HG03103 (cell line): ENCODE data around the gene CFAP70.
A peak's percentile ranks its signal among the peaks of the same experiment; 100 is the strongest.
"Not testable (repeated sequence)": the region's sequence is repeated elsewhere in the genome, so short reads cannot be mapped to it uniquely, and the experiment has no call there.

ENCODE experiments used
- ATAC-seq: cut with Tn5 transposase; IDR thresholded peaks from one replicate; pipeline ENCODE4 v1.9.1; 2021; ENCODE audit warnings: low read depth; ENCODE audit not compliant: unreplicated experiment

CFAP70 gene

GRCh38 chr10:73261362-73261995 lies 97.2 kb downstream of the CFAP70 start:
- ATAC-seq, result no peak

DNA sequence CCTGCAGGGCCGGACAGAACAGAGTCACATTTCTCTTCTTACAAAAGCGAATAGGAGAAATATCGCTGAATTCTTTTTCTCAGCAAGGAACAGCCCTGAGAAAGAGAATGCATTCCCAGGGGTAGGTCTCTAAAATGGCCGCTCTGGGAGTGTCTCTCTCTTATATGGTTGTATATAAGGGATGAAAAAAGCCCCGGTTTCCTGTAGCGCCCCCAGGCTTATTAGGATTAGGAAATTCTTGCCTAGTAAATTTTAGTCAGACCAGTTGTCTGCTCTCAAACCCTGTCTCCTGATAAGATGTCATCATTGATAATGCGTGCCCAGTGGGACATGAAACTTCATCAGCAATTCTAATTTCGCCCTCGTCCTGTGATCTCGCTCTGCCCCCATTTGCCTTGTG lies 100.1 kb downstream of the CFAP70 start:
- not testable (repeated sequence) for ATAC-seq

DNA sequence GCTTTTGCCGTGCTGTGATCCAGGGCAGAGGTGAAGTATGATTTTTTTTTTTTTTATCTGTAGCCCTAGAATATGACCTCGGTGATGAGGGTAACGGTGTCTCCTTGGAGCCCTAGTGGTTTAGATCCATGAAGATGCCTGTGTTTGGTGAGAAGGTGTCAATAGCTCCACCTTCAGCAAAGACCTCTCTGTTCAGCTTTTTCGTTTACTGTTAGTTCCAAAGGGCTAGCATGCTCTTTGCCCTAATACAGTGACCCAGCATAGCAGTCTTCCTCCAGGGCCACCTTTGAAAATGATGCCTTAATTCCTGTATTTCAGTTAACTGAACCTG lies 105.5 kb downstream of the CFAP70 start:
- peak; percentile 14 for ATAC-seq

DNA sequence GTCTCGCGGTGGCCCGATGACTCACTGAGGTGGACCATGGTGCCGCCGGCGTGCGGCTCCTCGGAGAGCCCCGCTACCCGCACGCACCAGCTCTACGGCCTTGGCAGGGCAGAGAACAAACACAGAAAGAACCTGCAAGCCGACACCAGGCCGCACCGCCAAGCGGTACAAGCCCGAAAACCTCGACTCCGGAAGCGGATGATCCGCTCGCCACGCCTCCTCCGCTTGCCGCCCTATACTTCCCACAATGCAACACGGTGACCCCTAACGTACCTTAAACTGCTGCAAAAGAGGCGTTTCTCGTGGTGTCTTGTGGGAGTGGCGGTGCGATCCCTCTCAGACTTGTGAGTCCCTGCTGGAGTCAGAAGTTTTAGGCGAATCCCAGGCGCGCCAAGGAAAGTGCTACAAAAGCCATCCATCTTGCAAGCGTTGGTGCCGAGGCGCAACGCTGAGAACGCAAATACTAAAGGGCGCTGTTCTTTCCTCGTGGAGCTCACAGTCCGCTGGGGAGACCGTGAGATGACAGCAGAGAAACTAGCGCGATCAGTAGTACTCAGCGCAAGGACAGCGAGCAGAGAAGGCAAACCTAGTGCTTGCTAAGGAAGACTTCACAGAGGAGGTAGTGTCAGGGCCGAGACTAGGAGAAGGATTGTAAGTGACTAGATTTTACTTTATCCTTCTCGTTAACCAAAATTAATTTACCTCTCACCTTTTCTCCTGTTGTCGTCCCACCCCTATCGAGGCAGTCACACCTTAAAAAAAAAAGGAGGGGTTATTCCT lies 106.0 kb downstream of the CFAP70 start, which contains the start of gene MRPS16:
TSS of gene MRPS16 (minus strand) at position 200 of the 780 bp plus-strand sequence. CDS start at position 38, 162 bp downstream.
- ATAC-seq, result peak; percentile 66

DNA sequence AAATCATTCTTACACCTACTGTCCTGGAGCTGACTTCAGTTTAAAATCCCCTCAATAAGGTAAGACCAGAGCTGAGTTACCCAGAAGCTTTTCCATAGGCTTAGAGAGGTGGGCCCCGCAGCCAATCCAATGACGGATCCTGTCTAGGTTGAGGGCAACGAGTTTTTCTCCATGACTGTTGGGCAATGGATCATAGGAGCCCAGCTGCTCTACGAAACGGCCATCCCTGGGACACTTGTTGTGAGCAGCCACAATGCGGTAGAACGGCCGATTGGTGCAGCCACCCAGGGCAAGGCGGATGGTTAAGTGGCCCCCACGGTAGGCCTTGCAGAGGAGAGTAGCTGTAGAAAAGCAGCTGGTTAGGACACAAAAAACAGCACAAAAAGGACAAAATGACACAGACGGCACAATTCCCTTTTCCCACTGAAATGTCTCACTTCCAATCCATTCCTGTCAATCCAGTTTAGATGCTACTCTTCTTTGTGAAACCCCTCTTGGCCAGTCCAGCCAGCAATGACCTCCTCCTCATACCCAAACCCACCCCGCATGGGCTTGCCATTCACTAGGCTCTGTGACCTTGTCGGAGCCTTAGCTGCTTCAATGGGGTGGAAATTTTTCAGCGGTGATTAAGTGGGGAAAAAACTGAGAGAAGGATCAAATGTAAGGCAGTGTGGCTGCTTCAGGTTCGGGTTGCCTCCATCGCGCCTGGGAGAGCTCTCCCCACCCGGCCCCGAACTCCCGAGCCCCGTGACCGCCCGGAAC lies 106.8 kb downstream of the CFAP70 start:
- ATAC-seq, result peak; percentile 35

GRCh38 chr10:73248259-73248724 lies 110.4 kb downstream of the CFAP70 start:
- ATAC-seq, result no peak

DNA sequence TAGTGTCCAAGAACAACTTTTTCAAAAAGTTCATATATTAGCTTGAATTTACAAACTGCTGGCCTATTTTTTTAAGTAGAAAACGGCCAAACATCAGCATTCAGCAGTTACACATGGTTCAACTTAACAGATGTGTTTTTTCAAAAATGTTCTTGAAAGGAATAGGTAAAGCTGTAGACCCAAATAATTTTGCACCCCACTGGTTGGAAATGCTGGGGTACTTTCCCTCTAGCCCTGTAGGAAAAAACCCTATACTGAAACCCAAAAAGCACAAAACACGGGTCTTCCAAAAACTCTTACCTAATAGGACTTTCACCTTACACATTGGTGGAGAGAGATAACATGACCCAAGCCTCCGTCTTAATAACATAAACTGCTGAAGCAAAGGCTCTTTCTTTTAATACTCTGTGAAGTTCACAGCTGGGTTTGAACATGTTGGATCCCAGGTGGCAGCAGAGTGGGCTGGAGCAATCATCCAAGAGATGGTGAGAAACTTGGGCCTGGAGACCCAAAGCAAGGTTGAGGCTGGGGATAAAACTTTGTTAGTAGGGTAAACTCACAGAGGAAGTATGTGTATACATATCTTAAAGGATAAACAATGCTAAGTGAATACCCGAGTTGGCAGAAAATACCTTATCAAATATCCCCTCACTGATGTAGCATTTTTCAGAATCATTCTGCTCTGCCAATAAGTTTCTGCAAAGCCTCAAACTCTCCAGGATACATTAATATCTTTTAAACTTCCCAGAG lies 111.0 kb downstream of the CFAP70 start:
- no peak for ATAC-seq

DNA sequence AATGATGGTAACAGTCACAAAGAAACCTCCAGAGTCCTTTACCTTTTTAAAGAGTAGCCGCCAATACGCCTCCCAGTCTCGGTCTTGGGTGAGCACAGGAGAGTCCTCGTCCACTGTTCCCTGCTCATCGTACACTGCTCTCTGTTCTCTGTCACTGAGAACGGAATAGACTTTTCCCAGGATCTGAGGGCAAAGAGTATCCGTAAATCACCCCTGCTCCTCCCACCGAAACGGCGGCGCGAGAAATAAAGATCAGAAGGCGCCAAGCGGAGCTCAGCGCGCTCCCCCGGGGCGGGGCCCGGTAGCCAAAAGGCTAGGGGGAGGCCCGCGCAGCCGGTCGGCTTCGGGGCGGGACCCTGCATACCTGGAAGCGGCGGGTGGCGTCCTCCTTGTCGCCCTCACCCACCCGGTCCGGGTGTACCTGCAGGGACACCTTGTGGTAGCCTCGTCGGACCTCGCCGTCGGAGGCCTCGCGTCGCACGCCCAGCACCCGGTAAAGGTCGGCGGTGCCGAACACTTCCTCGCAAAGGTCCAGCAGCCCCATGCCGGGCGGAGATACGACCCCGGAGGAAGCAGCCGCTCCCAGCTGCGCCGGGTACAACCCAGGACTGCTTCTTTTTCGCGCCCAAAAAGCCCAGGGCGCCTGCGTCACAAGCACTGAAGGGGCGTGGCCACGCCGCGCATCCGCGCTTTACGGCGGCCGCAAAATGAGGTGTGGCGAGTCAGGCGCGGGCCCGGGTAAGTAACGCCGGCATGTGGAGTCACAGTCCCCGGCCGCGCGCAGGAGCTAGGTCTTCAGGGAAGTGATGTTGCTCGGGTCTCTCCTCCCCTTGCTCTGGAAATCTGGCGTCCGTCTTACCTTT lies 111.8 kb downstream of the CFAP70 start, which contains the start of gene DNAJC9:
TSS of gene DNAJC9 (minus strand) at position 610 of the 863 bp plus-strand sequence. CDS start at position 544, 66 bp downstream.
- ATAC-seq, result peak; percentile 67

- no peak for ATAC-seq
Observed at GRCh38 chr10:73246322-73246645, 112.4 kb downstream of the CFAP70 start.

GRCh38 chr10:73244866-73245477 lies 113.7 kb downstream of the CFAP70 start:
- ATAC-seq, result no peak

- ATAC-seq, result no peak
Observed at GRCh38 chr10:73239908-73240307, 118.8 kb downstream of the CFAP70 start.

DNA sequence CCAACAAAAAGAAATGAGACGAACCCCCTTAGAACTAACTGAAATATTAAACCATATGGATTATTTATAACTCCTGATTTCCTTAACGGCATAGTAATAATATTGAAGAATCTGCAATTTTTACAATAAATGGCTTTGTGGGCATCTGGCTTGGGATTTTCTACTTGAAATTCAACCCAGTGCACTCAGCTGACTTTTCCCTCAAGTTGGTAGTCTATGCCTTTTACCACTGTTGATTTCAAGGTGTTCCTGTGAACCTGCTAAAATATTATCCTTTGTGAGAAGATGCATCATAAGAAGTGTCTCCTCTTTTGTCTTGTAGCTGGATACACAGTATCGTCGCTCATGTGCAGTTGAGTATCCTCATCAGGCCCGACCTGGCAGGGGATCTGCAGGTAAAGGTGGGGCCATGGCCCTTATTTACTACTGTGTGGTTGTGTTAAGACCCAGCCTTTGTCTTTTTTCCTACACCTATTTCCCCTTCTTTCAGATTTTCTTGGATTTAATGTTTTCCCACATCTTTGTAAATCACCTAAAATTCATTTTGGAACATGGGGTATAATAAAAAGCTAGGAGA lies 119.6 kb downstream of the CFAP70 start:
- no peak for ATAC-seq

GRCh38 chr10:73234695-73235094 lies 124.0 kb downstream of the CFAP70 start:
- no peak for ATAC-seq

GRCh38 chr10:73233883-73234282 lies 124.8 kb downstream of the CFAP70 start:
- ATAC-seq, result no peak

DNA sequence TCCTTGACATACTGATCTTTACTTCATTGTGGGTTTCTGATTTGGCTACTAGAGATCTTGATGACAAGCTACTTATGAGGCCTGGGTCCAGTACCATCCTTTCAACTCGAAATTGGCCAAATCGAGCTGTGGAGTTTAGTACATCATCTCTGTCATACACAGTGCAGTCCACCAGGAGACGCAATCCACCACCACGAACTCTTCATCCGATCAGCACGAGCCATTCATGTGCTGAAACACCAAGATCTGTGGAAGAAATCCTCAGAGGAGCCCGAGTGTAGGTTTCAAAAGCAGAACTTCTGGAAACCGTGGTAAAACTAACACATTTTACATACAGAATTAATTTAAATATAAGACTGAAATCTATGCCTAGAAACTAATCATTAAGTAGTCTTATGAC lies 125.8 kb downstream of the CFAP70 start:
- ATAC-seq, result no peak

DNA sequence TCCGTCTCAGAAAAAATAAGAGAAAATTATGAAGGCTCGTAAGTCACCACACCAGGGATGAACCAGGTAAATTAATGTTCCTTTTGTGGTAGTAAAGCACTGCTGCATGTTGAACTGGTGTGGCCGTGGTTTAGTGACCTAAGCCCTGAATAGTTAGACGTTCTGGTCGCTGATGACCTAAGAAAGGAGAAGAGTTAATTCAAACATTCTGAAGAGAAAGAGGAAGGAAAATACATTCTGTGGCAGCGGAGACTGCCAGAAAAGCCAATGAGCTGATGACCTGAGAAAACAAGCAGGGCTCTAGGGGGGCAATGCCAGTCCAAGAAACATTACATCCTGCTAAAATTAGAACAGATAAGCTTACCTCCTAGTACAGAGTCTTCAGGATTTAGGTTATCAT lies 129.1 kb downstream of the CFAP70 start:
- no peak for ATAC-seq

DNA sequence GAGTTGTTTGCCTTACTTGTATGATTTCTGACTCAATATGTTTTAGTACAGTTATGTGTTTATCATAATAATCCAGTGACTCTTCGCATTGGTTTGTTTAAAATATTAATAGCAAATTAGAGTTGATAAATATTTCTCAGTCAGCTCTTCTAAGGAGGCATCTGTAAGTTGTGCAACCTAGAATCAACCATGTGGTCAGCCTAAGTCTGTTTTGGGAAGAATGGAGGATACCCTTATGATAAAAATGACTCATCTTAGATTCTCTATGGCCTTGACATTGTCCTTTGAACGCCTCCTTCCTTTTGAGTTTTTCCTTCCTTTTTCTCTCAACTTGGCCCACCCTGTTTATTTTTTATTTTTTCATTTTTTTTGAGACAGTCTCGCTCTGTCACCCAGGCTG lies 130.4 kb downstream of the CFAP70 start:
- no peak for ATAC-seq

GRCh38 chr10:73226663-73227062 lies 132.0 kb downstream of the CFAP70 start:
- ATAC-seq, result no peak

- ATAC-seq, result no peak
Observed at GRCh38 chr10:73225518-73225917, 133.1 kb downstream of the CFAP70 start.
